Right renal pelvis (tissue), 4 donors: ENCODE results near the gene SCN8A. TPM values are rescaled to one million over a fixed set of nuclear protein-coding genes. Genes with fewer than 3 reads are reported as not detected.

ENCODE experiments used
- DNase-seq, 4 donors: peaks; one replicate each; pipeline ENCODE4 v3.0.0-alpha.2; 2013; ENCODE audit warnings: low read depth in 4 of 4, low spot score in 3 of 4, missing footprints in 1 of 4
- polyA plus RNA-seq, 4 donors: library from polyadenylated mRNA; unstranded; fragments of 120-200 nt; gene quantifications; one replicate each; pipeline ENCODE4 v1.2.1, GENCODE V29; 2013; ENCODE audit not compliant: insufficient read length in 4 of 4

The SCN8A gene
- polyA plus RNA-seq, 4 donors: 1.3 to 2.0 (median 1.6) TPM

GRCh38 chr12:51700887-51701286 lies 109.9 kb downstream of the SCN8A start:
- no peak for DNase-seq

GRCh38 chr12:51702587-51702986 lies 111.6 kb downstream of the SCN8A start:
- no peak for DNase-seq

- DNase-seq: no peak
These were observed 114.4 kb downstream of the SCN8A start for GRCh38 chr12:51705450-51705849.

GRCh38 chr12:51706206-51706605 lies 115.2 kb downstream of the SCN8A start:
- no peak for DNase-seq

- no peak for DNase-seq
These were observed 123.6 kb downstream of the SCN8A start for GRCh38 chr12:51714666-51715065.

GRCh38 chr12:51717326-51717925 lies 126.4 kb downstream of the SCN8A start:
- no peak for DNase-seq

GRCh38 chr12:51721282-51721940 lies 130.4 kb downstream of the SCN8A start:
- DNase-seq: peak in 1 of 4 donors; percentile 38

- DNase-seq: no peak
These were observed 131.4 kb downstream of the SCN8A start for GRCh38 chr12:51722431-51722830.

- DNase-seq: no peak
These were observed 135.1 kb downstream of the SCN8A start for GRCh38 chr12:51726161-51726560.

- DNase-seq: no peak
These were observed 135.9 kb downstream of the SCN8A start for GRCh38 chr12:51726931-51727330.

GRCh38 chr12:51729331-51729730 lies 138.3 kb downstream of the SCN8A start:
- DNase-seq: no peak

- no peak for DNase-seq
These were observed 139.7 kb downstream of the SCN8A start for GRCh38 chr12:51730745-51731144.

GRCh38 chr12:51740536-51740935 lies 149.5 kb downstream of the SCN8A start:
- no peak for DNase-seq

GRCh38 chr12:51744235-51744634 lies 153.2 kb downstream of the SCN8A start:
- no peak for DNase-seq

GRCh38 chr12:51744957-51745356 lies 153.9 kb downstream of the SCN8A start:
- no peak for DNase-seq

GRCh38 chr12:51746416-51746815 lies 155.4 kb downstream of the SCN8A start:
- DNase-seq: no peak

- DNase-seq: no peak
These were observed 157.2 kb downstream of the SCN8A start for GRCh38 chr12:51748235-51748634.

- DNase-seq: no peak
These were observed 158.4 kb downstream of the SCN8A start for GRCh38 chr12:51749206-51749985.

GRCh38 chr12:51749986-51750317 lies 158.9 kb downstream of the SCN8A start:
- DNase-seq: no peak

- no peak for DNase-seq
These were observed 160.6 kb downstream of the SCN8A start for GRCh38 chr12:51751661-51752060.

- peak in 3 of 4 donors; percentile 20 to 46 (median 36) for DNase-seq
These were observed 161.3 kb downstream of the SCN8A start for GRCh38 chr12:51752234-51752889.
